Measurements from ENCODE around the gene VAV2. TPM values are rescaled to one million over a fixed set of nuclear protein-coding genes. Genes with fewer than 3 reads are reported as not detected.

VAV2 gene
- total RNA-seq, 1 experiment from 2014 or later, result 24.7 TPM

DNA sequence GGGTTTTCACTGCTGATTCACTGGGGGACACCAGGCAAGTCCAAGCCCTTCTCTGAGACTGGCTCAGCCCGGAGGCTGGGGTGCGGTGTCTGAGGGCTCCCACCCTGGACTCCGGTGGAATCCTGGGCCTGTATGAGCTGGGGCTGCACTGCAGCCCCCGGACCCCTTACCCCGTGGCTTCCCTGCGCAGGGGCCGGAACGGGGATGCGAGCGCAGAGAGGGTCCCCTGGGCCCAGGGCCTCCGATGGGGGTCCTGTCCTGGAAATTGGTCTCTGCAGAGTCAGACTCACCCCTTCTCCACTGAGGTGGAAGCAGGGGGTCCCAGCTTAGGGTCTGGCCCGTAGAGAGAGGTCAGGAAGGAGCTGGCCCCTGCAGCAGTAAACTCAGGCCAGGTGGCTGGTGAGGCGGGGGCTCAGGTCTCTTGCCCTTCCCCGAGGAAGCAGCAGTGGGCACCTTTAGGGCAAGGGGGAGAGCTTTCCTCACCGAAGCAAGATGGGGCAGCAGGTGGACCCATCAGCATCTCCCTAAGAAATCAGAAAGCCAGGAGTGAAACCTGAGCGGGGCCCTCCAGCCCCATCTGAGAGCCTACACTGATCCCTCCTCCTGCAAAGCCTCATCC, 1.6 kb upstream of the VAV2 start:
- Histone ChIP-seq H3K27ac (ENCODE audit: low read length) (peak overlapping the region; percentile 86; the same call in 1 of the 2 replicates), H3K27me3 (ENCODE audit: control insufficient read depth, insufficient read depth, low read length) (no peaks in the 10 kb centered on the region), H3K36me3 (ENCODE audit: control insufficient read depth, insufficient read depth, low read length) (no peaks in the 10 kb centered on the region), H3K4me1 (ENCODE audit: control insufficient read depth, insufficient read depth, low read length) (peaks cover 14% of the 10 kb centered on the region), H3K4me3 (ENCODE audit: low read depth in 2 of 2, low read length in 2 of 2) (peak overlapping the region; percentile 66 to 77), H3K9me3 (ENCODE audit: control insufficient read depth, insufficient read depth, low read depth, low read length) (no peaks in the 10 kb centered on the region)
- TF ChIP-seq, protein P1, sequence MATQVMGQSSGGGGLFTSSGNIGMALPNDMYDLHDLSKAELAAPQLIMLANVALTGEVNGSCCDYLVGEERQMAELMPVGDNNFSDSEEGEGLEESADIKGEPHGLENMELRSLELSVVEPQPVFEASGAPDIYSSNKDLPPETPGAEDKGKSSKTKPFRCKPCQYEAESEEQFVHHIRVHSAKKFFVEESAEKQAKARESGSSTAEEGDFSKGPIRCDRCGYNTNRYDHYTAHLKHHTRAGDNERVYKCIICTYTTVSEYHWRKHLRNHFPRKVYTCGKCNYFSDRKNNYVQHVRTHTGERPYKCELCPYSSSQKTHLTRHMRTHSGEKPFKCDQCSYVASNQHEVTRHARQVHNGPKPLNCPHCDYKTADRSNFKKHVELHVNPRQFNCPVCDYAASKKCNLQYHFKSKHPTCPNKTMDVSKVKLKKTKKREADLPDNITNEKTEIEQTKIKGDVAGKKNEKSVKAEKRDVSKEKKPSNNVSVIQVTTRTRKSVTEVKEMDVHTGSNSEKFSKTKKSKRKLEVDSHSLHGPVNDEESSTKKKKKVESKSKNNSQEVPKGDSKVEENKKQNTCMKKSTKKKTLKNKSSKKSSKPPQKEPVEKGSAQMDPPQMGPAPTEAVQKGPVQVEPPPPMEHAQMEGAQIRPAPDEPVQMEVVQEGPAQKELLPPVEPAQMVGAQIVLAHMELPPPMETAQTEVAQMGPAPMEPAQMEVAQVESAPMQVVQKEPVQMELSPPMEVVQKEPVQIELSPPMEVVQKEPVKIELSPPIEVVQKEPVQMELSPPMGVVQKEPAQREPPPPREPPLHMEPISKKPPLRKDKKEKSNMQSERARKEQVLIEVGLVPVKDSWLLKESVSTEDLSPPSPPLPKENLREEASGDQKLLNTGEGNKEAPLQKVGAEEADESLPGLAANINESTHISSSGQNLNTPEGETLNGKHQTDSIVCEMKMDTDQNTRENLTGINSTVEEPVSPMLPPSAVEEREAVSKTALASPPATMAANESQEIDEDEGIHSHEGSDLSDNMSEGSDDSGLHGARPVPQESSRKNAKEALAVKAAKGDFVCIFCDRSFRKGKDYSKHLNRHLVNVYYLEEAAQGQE (IDR thresholded peaks at IDR 0.05; ENCODE audit: insufficient read depth in 1 of 2, low read depth in 2 of 2, low read length in 1 of 2), result no peak
- no peak for TF ChIP-seq SIN3A (IDR thresholded peaks at IDR 0.05; ENCODE audit: borderline replicate concordance, insufficient read depth, low read depth, low read length)
- no peak for TF ChIP-seq POLR2AphosphoS5 (IDR thresholded peaks at IDR 0.05; ENCODE audit: low read depth, low read length)
- TF ChIP-seq, protein P2, sequence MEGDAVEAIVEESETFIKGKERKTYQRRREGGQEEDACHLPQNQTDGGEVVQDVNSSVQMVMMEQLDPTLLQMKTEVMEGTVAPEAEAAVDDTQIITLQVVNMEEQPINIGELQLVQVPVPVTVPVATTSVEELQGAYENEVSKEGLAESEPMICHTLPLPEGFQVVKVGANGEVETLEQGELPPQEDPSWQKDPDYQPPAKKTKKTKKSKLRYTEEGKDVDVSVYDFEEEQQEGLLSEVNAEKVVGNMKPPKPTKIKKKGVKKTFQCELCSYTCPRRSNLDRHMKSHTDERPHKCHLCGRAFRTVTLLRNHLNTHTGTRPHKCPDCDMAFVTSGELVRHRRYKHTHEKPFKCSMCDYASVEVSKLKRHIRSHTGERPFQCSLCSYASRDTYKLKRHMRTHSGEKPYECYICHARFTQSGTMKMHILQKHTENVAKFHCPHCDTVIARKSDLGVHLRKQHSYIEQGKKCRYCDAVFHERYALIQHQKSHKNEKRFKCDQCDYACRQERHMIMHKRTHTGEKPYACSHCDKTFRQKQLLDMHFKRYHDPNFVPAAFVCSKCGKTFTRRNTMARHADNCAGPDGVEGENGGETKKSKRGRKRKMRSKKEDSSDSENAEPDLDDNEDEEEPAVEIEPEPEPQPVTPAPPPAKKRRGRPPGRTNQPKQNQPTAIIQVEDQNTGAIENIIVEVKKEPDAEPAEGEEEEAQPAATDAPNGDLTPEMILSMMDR (IDR thresholded peaks at IDR 0.05), result no peak
- no peak for TF ChIP-seq TCF7L2 (IDR thresholded peaks at IDR 0.05; ENCODE audit: low read depth, low read length)
- ATAC-seq (no peak), DNase-seq (ENCODE audit: low read depth, low spot score) (no peak)
- in situ Hi-C loops (cut with HindIII; ENCODE audit: low pct_unique_long_range_greater_than_20kb, low sequenced_read_pairs) (no loop called here), intact Hi-C loops (cut with micrococcal nuclease; ENCODE audit: unreplicated experiment) (loop anchor here (1.0 kb wide), 1 partner anchor 200 kb away; no protein-coding TSS in a partner anchor)
- CTCF ChIA-PET, result interaction anchor here (0.6 to 2.3 kb wide), 6 partner anchors 64 to 263 kb away, joined by 3 to 16 read pairs (median 4); no protein-coding TSS in a partner anchor
- no TSS peak for BruUV-seq (replicated peaks)
- POLR2A ChIA-PET, result interaction anchor here (0.6 kb wide), 1 partner anchor 105 kb away, joined by 3 read pairs; no protein-coding TSS in a partner anchor

DNA sequence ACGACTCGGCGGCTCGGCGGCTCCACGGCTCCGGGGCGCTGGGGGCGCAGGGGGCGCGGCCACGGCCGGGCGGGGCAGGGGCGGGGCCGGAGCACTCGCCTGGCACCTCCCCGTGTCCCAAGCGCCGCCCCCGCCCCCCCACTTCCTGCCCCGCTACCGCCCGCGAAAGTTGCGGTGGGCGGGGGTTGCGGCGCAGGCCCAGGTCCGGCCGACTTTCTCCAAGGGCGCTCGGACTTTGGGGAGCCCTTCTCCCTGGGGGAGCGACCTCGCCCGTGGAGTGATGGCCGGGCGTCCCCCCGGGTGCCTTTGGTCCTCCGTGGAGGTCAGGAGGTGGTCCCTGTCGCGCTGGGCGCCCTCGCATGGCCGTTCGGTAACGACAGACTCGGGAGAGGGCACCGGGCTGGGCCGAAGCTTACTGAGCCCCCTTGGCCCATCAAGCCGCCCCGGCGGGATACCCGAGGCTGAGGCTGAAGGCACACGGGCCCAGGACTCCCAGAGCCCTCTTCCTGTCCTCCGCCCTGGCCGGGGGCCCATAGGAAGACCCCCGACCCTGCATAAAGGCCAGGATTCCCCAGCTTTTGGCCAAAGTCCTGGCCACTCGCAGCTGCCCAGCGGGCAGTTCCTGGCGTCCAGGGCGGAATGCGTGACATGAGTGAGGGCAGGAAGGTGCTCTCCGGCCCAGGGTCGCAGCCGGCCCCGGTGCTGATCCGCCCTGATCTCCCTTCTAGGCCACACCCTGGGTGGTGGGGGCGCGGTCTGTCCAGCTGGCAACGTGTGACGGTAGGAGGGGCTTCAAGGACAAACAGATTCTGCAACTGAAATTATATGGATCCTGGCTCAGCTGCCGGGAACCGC, 883 bp upstream of the VAV2 start:
- Histone ChIP-seq H3K27me3 (ENCODE audit: control insufficient read depth, insufficient read depth, low read length) (no peaks in the 10 kb centered on the region), H3K4me3 (ENCODE audit: low read depth in 2 of 2, low read length in 2 of 2) (peak overlapping the region; percentile 66 to 77), H3K36me3 (ENCODE audit: control insufficient read depth, insufficient read depth, low read length) (no peaks in the 10 kb centered on the region), H3K4me1 (ENCODE audit: control insufficient read depth, insufficient read depth, low read length) (peaks cover 14% of the 10 kb centered on the region), H3K27ac (ENCODE audit: low read length) (peak overlapping the region; percentile 86), H3K9me3 (ENCODE audit: control insufficient read depth, insufficient read depth, low read depth, low read length) (no peaks in the 10 kb centered on the region)
- TF ChIP-seq POLR2AphosphoS5 (IDR thresholded peaks at IDR 0.05; ENCODE audit: low read depth, low read length), result no peak
- TF ChIP-seq, protein P2 (IDR thresholded peaks at IDR 0.05), result peak; percentile 75
- TF ChIP-seq, protein P1 (IDR thresholded peaks at IDR 0.05; ENCODE audit: insufficient read depth in 1 of 2, low read depth in 2 of 2, low read length in 1 of 2), result no peak
- no peak for TF ChIP-seq TCF7L2 (IDR thresholded peaks at IDR 0.05; ENCODE audit: low read depth, low read length)
- TF ChIP-seq SIN3A (IDR thresholded peaks at IDR 0.05; ENCODE audit: borderline replicate concordance, insufficient read depth, low read depth, low read length), result no peak
- peak; percentile 78 for ATAC-seq
- CTCF ChIA-PET, result interaction anchor here (0.7 to 2.3 kb wide), 4 partner anchors 63 to 263 kb away, joined by 3 to 16 read pairs (median 7); no protein-coding TSS in a partner anchor
- POLR2A ChIA-PET, result interaction anchor here (0.6 kb wide), 1 partner anchor 105 kb away, joined by 3 read pairs; no protein-coding TSS in a partner anchor
- no TSS peak for BruUV-seq (replicated peaks)
- intact Hi-C loops (cut with micrococcal nuclease; ENCODE audit: unreplicated experiment), result no loop called here
- in situ Hi-C loops (cut with HindIII; ENCODE audit: low pct_unique_long_range_greater_than_20kb, low sequenced_read_pairs), result no loop called here
- DNase-seq (ENCODE audit: low read depth, low spot score), result no peak
